ENCODE results near the gene OXLD1.

OXLD1 gene

DNA sequence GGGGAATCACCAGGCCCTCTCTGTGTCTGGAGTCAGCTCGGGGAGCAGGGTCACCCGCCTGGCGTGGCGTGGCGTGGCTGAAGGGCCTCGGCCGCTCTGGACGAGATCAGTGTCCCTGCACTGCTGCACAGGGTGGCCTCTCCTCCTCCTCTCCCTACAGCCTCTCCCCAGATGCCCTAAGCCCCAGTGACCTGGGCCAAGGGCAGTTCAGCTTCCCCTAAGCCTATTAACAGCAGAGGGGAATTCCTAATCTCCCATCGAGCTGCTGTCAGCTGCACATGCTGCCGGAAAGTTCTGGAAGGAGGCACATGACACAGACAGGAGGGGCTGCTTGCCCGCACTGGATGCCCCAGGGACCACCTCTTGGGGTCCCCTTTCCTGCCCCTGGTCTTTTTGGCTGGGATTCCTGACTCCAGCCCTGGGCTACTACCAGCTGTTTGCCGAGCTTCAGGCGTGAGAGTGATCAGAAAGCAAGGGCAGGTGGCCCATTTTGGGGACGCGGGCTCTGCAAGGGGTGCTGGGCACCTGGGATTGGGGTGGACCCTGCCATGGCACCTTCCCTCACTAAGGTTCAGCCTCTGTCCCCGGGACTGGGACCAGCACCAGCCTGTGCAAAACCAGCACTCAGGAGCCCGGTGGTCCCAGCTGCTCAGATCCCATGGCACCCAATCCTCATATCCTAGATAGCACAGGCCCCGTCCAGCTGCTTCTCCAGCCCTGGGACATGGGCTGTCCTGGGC, 10.9 kb downstream of the OXLD1 start:
- no peak for DNase-seq (ENCODE audit: extremely low read depth in 1 of 2, low read depth in 1 of 2)

DNA sequence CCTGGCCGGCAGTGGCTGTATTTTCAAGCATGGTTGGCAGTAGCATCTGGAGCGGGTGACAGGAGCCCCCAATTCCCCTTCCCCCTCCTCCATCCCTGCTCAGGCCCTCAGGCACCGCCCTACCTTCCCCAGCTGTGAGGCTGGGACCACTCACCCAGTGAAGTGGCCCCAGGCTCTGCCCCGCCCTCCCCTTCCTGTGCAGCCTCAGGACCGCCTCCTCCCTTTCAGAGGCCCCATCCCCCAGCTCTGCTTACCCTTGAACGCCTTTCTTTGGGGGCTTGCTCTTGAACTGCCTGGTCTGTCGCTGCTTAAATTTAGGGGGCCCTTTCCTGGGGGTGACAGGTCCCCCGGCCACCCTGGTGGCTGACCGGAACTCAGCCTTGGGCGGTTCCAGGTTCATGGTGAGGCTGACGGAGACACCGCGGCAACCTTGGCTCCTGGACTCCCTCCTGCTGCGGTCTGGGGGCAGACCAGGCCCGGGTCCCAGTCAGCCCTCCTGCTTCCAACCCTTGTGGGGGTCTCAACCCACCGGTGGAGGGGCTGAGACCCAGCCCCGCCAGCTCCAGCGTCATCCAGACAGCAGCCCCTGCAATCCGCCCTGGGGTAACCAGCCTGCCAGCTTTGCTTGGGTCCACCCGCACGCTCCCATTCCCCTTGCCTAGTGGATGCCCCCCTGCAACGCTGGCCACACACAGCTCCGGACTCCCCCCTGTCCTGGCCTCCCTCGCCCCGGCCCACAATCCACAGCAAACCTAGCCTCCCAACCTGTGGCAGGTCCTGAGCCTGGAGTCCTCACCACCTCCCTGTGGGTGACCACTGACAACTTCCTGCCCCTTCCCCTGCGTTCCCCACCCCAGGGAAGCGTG, 13.3 kb downstream of the OXLD1 start:
- DNase-seq (ENCODE audit: extremely low read depth in 1 of 2, low read depth in 1 of 2): no peak

DNA sequence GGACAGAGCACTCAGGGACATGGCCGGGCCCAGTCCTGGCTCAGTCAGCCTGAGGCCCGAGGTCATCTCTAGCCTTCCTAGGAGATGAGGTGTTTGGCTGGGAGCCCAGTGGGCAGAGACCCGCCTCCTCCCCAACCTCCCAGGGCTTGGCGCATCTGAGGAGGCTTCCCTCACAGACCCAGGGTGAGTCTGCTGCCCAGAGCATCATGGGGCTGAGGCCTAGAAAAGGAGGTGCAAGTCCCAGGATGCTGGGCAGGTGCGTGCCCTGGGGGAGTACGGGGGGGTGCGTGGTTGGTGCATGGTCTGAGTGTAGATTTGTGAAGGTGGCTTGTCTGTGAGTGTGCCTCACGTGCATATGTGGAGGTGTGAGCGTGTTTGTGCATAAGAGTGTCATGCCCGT, 14.7 kb downstream of the OXLD1 start:
- no peak for DNase-seq (ENCODE audit: extremely low read depth in 1 of 2, low read depth in 1 of 2)

DNA sequence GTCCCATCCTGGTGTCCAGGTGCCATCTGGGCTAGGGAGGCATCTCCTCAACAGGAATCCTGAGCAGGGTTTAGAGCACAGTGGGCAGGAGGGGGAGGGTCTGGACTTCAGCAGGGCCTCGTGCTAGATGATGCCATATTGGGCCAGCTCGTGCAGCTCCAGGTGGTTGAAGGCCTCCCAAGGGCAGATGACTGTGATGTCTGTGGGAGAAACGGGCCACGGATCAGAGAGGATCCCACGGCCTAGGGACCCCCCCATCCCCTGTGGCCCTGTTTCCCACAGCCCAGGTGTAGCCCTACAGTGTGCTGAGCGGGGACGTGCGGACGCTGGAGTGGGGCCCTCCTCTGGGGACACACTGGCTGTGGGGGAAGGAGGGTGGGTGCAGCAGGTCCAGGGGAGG, 15.5 kb downstream of the OXLD1 start:
- no peak for DNase-seq (ENCODE audit: extremely low read depth in 1 of 2, low read depth in 1 of 2)

DNA sequence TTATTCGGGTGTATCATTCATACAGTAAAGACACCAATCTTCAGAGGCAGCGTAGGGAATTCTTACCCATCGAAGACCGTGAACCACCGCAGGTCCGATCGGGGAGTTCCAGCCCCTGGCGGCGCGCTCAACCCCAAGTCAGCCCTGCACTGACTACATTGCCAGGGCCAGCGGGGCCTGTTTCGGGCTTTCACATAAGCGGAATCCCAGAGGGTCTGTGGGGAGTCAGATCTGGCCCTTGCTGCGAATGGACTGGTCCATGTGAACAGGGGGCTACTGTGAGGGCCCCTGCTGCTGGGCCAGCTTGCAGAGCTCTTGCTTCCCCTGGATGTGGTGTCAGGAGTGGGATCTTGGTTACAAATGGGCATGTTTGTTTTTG, 17.7 kb downstream of the OXLD1 start:
- DNase-seq (ENCODE audit: extremely low read depth in 1 of 2, low read depth in 1 of 2): no peak

DNA sequence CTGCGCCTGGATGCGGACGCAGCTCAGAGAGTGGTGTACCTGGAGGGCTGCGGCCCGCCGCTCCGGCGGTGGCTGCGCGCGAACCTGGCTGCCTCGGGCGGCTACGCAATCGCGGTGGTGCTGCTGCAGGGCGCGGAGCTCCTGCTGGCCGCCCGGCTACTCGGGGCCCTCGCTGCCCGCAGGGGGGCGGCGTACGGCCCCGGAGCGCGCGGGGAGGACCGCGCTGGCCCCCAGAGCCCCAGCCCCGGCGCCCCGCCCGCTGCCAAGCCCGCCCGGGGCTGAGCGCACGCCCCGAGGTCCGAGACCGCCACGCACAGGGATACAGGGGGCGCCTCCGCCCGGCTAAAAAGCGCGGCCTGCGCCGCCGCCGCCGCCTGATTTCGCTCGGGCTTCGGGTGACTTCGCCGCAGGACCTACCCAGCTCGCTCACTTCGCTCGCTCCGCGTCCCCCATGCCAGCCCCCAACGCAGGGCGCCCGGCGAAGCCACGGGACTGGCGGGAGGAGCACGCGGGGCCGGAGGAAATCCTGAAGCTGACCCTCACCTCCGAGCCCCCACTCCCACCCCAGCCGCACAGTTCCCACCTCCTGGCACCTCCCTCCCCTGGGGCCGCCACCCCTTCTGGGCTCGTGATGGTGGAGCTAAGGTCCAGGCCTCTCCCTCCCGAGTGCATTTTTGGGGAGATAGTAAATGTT, 18.2 kb downstream of the OXLD1 start:
- no peak for DNase-seq (ENCODE audit: extremely low read depth in 1 of 2, low read depth in 1 of 2)

DNA sequence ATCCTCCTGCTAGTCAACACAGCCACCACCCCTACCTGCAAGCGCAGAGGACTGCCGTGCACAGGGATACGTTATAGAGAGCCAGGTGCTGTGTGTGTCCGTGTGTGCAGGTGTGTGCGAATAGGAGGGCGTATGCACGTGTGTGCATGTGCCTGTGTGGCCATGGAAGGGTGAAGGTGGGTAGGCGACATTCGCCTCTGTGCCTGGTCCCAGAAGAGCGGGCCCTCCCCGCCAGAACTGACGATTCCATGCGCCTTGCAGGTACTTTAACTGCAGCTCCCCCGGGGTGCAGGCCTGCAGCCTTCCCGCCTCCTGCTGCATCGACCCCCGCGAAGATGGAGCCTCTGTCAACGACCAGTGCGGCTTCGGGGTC, 18.8 kb downstream of the OXLD1 start:
- no peak for DNase-seq (ENCODE audit: extremely low read depth in 1 of 2, low read depth in 1 of 2)

DNA sequence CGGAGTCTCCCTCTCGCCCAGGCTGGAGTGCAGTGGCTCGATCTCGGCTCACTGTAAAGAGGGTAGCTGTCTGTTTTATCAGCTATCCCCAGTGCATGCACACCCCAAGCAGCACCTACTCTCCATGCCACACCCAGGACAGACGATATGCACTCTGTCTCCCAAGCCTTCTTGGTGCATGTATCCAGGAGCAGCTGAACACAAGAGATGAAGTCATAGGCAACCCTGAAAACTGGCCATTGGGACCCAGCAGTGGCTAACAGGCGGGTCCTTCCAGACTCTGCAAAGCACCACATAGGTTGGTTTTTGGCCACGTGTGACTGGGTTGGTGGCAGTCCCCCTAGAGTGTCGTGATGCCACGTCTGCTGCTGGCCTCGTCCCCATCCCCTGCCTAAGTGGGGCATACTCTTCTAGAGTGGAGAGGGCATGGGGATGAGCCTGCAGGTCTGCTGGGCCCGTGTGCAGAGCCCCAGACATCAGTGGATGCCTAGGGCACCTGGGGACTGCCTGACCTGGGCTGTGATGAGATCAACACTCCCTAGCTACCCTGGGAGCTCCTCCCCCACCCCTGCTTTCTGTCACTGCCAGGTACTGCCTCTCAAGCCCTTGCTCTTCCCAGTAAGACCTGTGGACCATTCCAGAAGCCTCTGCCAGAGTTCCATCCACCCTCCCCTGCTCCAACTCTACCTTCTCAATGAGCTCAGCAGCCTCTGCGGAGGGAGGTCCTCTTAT, 19.4 kb downstream of the OXLD1 start:
- DNase-seq (ENCODE audit: extremely low read depth in 1 of 2, low read depth in 1 of 2): no peak

DNA sequence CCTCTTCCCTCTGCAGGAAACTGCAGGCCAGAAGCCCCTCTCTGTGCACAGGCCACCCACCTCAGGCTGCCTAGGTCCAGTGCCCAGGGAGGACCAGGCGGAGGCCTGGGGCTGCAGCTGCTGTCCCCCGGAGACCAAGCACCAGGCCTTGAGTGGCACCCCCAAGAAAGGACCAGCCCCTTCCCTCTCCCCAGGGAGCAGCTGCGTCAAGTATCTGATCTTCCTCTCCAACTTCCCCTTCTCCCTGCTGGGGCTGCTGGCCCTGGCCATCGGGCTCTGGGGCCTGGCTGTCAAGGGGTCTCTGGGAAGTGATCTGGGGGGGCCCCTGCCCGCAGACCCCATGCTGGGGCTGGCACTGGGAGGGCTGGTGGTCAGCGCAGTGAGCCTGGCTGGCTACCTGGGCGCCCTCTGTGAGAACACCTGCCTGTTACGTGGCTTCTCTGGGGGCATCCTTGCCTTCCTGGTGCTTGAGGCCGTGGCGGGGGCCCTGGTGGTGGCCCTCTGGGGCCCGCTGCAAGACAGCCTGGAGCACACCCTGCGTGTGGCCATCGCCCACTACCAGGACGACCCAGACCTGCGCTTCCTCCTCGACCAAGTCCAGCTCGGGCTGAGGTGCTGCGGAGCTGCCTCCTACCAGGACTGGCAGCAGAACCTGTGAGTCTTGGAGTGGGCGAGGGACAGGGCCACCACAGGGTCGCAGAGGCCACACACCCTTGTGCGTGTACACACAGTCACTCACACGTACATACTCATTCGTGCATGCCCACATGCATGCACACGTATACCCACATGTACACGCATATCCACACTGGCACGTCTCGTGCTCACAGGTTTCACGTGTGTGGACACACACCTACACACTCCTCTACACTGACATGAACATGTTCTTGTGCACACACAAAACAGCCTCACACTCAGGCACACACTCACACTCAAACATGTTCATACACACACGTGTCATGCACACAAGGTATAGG, 21.1 kb downstream of the OXLD1 start:
- no peak for DNase-seq (ENCODE audit: extremely low read depth in 1 of 2, low read depth in 1 of 2)

DNA sequence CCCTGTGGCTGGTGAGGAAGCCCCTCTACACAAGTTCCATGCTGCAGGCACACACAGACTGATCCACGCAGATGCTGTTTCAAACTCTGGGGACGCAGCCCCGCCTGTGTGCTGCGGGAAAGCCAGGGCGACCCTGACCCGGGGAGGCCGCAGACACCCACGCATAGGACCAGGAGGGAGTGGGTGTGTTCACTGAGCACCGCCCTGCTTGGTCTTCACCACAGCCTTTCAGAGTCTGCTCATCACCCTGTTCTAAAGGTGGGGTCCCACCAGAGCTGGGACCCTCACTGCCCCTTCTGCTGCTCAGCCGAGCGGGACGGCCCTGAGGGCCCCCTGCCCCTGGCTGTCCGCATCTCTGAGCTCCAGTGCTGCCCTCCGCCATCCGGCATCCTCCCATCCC, 21.9 kb downstream of the OXLD1 start:
- DNase-seq (ENCODE audit: extremely low read depth in 1 of 2, low read depth in 1 of 2): no peak

DNA sequence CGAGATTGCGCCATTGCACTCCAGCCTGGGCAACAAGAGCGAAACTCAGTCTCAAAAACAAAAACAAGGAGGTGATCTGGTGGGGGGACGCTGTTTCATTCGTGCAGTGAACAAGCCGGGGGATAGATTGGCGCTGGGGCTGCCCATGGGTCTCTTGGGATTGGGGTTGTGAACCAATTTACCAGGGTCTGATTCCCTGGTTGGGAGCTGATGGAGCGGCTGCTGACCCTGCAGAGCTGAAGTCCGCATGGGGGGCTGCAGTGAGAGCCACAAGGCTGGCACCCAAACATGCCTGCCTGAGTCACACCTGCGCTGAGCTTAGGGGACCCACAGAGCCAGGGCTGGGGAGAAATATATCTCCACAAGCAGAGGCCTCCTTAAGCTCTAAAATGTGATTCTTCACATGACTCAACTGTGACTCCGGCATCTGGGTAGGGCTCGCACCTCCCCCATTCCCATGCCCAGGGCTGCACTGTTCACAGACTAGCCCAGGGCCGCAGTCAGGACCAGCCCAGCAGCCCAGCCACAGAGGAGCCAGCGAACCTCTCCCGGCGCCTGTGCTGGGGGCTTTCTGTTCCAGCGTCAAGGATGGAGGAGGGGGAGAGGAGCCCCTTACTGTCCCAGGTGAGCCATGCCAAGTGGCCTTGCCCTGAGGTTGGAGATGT, 24.4 kb downstream of the OXLD1 start:
- DNase-seq (ENCODE audit: extremely low read depth in 1 of 2, low read depth in 1 of 2): no peak

DNA sequence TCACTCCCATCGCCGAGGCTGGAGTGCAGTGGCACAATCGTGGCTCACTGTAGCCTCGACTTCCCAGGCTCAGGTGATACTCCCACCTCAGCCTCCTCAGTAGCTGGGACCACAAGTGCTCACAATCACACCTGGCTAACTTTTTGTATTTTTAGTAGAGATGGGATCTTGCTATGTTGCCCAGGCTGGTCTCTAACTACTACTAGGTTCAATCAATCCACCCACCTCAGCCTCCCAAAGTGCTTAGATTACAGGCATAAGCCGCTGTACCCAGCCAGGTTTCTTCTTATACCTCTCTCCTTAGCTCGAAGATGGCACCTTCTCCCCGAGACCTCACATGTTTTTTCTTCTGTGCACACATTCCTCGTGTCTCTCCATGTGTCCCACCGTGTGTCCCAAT, 26.4 kb downstream of the OXLD1 start:
- no peak for DNase-seq (ENCODE audit: extremely low read depth in 1 of 2, low read depth in 1 of 2)

DNA sequence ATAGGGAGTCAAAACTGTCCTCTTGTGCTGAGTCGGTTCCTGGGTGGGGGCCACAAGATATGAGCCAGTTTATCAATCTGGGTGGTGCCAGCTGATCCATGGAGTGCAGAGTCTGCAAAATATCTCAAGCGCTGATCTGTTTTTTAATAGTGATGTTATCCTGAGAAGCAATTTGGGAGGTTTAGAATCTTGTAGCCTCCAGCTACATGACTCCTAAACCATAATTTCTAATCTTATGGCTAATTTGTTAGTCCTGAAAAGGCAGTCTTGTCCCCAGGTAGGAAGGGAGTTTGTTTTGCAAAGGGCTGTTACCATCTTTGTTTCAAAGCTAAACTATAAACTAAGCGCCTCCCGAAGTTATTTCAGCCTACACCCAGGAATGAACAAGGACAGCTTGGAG, 27.7 kb downstream of the OXLD1 start:
- DNase-seq (ENCODE audit: extremely low read depth in 1 of 2, low read depth in 1 of 2): no peak

DNA sequence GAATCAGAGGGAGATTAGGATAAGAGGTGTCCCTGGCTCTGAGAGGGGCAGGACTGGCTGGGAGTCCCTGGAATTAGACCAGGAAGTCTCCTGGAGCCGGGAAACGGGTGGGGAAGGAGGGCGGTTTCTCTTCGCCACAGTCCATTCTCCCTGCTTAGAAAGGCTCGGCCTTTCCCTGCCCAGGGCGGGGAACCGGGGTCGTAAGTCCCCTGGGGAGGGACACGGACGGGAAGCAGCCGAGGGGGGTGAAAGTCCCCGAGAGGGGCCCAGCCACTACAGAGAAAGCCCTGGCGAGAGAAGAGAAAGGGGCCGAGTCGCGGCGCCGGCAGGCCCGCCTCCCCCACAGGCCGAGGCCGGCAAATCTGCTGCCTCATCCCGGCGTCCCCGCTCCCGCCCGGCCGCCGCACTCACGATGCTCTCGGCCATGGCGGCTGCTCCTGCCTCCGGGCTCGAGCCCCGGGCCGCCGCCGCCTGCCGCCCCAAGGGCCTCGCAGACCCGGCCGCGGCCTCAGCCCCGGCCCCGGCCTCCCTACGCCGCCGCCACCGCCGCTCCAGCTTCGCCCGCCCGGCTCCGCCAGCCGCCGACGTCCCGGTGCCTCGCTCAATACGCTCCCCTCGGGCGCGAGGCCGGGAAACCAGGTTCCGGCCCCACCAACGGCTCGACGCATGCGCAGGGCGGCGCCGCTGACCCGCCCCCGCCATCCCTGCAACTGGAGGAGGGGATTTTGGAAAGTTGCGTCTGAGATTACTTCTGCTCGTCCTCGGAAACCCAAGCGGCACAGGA, 29.7 kb downstream of the OXLD1 start, which contains the start of the genes NPLOC4 and TSPAN10:
NPLOC4 (minus strand) TSS at position 608 of the 784 bp plus-strand sequence; CDS start at position 426, 182 bp downstream.
TSPAN10 (plus strand) TSS at position 692 of the 784 bp plus-strand sequence. CDS start 5,217 bp downstream, outside the sequence.
- peak; percentile 62 to 80 for DNase-seq (ENCODE audit: extremely low read depth in 1 of 2, low read depth in 1 of 2)

DNA sequence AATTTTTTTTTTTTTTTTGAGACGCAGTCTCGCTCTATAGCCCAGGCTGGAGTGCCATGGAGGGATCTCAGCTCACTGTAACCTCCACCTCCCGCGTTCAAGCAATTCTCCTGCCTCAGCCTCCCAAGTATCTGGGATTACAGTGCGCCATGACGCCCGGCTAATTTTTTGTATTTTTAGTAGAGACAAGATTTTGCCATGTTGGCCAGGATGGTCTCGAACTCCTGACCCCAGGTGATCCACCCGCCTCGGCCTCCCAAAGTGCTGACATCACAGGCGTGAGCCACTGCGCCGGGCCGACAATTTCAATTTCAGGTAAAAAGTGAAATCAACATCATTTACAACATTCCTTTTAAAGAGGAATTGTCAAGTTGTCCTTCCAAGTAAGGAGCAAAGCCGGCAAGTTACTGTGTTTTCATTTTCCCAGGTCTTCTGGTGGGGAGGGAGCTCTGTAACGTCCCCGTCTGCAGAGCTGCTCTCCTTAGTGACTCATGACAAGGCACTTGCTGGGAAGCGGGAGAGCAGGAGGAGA, 30.4 kb downstream of the OXLD1 start:
- no peak for DNase-seq (ENCODE audit: extremely low read depth in 1 of 2, low read depth in 1 of 2)

DNA sequence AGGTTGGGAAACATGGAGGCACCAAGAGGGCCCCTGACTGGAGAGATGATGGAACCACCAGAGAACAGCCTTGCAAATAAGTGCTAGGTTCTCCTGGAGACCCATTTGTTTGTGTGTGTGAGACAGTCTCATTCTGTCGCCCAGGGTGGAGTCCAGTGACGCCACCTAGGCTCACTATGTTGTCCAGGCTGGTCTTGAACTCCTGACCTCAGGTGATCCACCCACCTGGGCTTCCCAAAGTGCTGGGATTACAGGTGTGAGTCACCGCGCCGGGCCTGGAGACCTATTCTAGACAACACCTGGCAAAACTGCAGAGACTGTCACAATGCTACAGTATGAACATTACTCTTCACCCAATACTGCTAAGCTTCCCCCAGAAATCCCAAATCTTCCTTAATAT, 31.0 kb downstream of the OXLD1 start:
- no peak for DNase-seq (ENCODE audit: extremely low read depth in 1 of 2, low read depth in 1 of 2)

DNA sequence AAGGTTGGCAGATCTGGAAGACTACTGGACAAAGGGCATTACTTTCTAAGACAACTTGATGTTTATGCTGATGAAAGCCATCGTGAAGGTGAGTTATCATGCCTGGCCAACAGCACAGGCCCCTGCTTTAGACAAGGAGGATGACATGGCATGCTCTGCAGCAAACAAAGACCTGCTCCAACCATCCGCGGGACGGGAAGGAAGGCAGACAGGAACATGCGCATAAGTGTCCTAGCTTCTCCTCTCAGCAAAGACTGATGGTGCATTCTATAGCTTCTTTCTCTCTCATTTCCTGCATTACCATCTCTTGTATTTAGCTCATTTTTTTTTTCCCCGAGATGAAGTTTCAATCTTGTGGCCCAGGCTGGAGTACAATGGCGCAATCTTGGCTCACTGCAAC, 34.9 kb downstream of the OXLD1 start:
- DNase-seq (ENCODE audit: extremely low read depth in 1 of 2, low read depth in 1 of 2): no peak

DNA sequence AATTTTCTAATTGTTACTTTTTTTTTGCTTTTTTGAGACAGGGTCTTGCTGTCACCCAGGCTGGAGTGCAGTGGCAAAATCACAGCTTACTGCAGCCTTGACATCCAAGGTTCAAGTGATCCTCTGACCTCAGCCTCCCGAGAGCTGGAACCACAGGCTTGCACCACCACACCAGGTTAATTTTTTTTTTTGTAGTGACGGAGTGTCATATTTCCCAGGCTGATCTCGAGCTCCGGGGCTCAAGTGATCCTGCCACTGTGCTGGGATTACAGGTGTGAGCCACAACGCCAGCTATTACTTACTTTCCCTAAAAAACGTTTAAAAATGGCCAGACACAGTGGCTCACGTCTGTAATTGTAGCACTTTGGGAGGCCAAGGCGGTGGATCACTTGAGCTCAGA, 36.1 kb downstream of the OXLD1 start:
- DNase-seq (ENCODE audit: extremely low read depth in 1 of 2, low read depth in 1 of 2): no peak
